Head of caudate nucleus (tissue), 42 donors: ENCODE measurements around the gene ACAT1.
"Not testable (repeated sequence)": the region's sequence is repeated elsewhere in the genome, so short reads cannot be mapped to it uniquely, and the experiment has no call there.

Source experiments
- DNase-seq, 42 donors: peaks; one replicate each; pipeline versions ENCODE4 v3.0.0 to v3.0.0-alpha.2; 2020 to 2021; ENCODE audit warnings: mixed read lengths in 7 of 42
- intact Hi-C: fragments of 100-400 bp; cut with DNase I; formaldehyde crosslinking; loops from one replicate; pipeline ENCODE4 v1.15.0; 2022

ACAT1 gene

GRCh38 chr11:108121274-108122155, at the start of gene ACAT1:
Gene ACAT1 (plus strand): TSS chr11:108121567. CDS start chr11:108121607, 40 bp downstream.
- peak; percentile 90 to 99 (median 97) for DNase-seq
- intact Hi-C loops = loop anchor here (5.0 to 10.0 kb wide), 2 partner anchors 103 to 541 kb away; partner anchors contain the start of genes ATM and NPAT

- intact Hi-C loops = no loop called here
- no peak for DNase-seq
Measured at GRCh38 chr11:108084811-108085210, 36.6 kb upstream of the ACAT1 start.

GRCh38 chr11:108085672-108086071, 35.7 kb upstream of the ACAT1 start:
- intact Hi-C loops = no loop called here
- no peak for DNase-seq

- intact Hi-C loops = no loop called here
- DNase-seq = no peak
Measured at GRCh38 chr11:108092134-108092533, 29.2 kb upstream of the ACAT1 start.

GRCh38 chr11:108093128-108093904, 28.1 kb upstream of the ACAT1 start:
- intact Hi-C loops = no loop called here
- DNase-seq = no peak

GRCh38 chr11:108097179-108097578, 24.2 kb upstream of the ACAT1 start:
- intact Hi-C loops = no loop called here
- no peak for DNase-seq

GRCh38 chr11:108101090-108101775, 20.1 kb upstream of the ACAT1 start:
- DNase-seq = no peak
- intact Hi-C loops = no loop called here

- intact Hi-C loops = no loop called here
- DNase-seq = no peak
Measured at GRCh38 chr11:108111126-108111525, 10.2 kb upstream of the ACAT1 start.

- DNase-seq = no peak
- intact Hi-C loops = no loop called here
Measured at GRCh38 chr11:108112057-108112456, 9.3 kb upstream of the ACAT1 start.

GRCh38 chr11:108115500-108116140, 5.7 kb upstream of the ACAT1 start:
- intact Hi-C loops = no loop called here
- DNase-seq = peak in 41 of 42 donors; percentile 52 to 92 (median 77)

- intact Hi-C loops = no loop called here
- no peak for DNase-seq
Measured at GRCh38 chr11:108117746-108118371, 3.5 kb upstream of the ACAT1 start.

- not testable (repeated sequence) for DNase-seq
- intact Hi-C loops = loop anchor here (5.0 to 10.0 kb wide), 2 partner anchors 104 to 541 kb away; partner anchors contain the start of genes ATM and NPAT
Measured at GRCh38 chr11:108120936-108121273, 462 bp upstream of the ACAT1 start.

GRCh38 chr11:108122166-108122628, 830 bp downstream of the ACAT1 start:
- peak in 5 of 42 donors; percentile 8 to 33 (median 26) for DNase-seq
- intact Hi-C loops = loop anchor here (5.0 to 10.0 kb wide), 2 partner anchors 103 to 540 kb away; partner anchors contain the start of genes ATM and NPAT

GRCh38 chr11:108125096-108125495, 3.7 kb downstream of the ACAT1 start:
- DNase-seq = no peak
- intact Hi-C loops = loop anchor here (10.0 kb wide), 1 partner anchor 100 kb away; the partner anchor contains the start of genes ATM and NPAT

GRCh38 chr11:108128772-108129171, 7.4 kb downstream of the ACAT1 start:
- no peak for DNase-seq
- intact Hi-C loops = loop anchor here (10.0 kb wide), 1 partner anchor 96 kb away; the partner anchor contains the start of genes ATM and NPAT

GRCh38 chr11:108131993-108132392, 10.6 kb downstream of the ACAT1 start:
- intact Hi-C loops = no loop called here
- no peak for DNase-seq

GRCh38 chr11:108132993-108133538, 11.7 kb downstream of the ACAT1 start:
- intact Hi-C loops, DNase-seq: not testable (repeated sequence)
